ELF-1 (cell line): Measurements from ENCODE around the gene VAMP1.
A peak's percentile ranks its signal among the peaks of the same experiment; 100 is the strongest.
"Not testable (repeated sequence)": the region's sequence is repeated elsewhere in the genome, so short reads cannot be mapped to it uniquely, and the experiment has no call there.

Source experiments
- DNase-seq: peaks from one replicate; pipeline ENCODE4 v3.0.0-alpha.2; 2016; ENCODE audit warnings: low read depth, low spot score

VAMP1 gene

DNA sequence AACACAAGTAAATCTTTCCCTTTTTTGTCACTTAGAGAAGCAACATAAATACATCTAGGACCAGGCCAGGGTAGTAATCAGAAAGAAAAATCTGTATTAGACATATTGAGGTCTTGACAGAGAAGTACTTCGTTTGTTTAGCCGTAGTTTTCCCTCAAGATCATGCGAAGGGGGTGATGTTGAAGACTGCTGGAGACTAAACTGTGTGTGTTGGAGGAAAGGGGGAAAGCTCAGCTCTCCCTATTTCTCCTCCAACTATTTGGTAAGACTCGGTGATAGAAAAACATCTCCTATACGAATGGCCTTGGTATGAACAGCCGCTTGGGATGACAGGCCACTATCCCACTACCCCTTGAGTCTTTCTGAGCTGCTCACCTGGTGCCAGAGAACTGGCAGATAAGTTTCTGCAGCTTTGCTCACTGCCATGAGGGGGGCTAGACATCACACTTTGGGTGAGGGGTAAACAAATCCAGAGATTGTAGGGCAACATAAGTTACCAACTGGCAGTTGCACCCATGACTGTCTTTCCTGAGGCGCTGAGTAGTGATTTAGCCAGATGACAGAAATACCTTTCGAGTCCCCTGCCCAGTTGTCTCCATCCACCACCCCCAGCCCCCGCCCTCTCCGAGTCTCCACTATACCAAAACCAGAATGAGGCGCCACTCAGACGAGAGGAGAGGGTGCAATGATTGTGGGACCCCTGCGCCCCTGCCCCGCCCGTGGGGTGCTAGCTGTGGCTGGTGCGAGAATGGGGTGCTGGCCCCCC, 685 bp downstream of the VAMP1 start:
- no peak for DNase-seq

DNA sequence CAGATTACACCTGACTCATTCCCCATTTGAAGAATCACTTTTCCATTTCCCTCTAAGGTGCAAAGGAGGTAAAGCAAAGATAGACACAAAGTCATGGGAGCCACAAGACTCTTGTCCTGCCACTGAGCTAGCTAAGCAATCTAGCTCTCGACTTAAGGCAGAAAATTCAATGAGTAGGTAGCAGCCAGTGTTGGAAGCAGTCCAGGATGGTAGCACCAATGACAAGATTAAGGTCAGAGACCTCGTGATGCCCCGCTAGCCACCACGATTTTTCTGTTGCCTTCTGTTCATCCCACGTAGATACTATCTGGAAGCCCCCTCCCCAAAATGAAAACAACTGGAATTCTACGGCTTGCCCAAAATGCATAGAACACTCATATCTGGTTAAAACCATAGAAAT, 1.4 kb downstream of the VAMP1 start:
- no peak for DNase-seq

DNA sequence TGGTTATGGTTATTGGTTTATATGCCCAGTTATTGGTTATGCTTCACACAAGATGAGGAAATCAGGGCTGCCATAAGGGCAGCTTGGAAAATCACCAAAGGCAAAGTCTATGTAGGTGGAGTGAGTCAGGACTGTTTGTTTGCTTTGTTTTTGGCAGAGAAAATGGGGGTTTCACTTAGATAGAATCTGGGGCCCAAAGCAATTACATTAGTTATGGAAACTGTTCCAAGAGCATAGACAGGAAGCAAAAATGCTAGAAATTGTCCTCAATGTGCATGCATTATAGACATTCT, 2.2 kb downstream of the VAMP1 start:
- no peak for DNase-seq

DNA sequence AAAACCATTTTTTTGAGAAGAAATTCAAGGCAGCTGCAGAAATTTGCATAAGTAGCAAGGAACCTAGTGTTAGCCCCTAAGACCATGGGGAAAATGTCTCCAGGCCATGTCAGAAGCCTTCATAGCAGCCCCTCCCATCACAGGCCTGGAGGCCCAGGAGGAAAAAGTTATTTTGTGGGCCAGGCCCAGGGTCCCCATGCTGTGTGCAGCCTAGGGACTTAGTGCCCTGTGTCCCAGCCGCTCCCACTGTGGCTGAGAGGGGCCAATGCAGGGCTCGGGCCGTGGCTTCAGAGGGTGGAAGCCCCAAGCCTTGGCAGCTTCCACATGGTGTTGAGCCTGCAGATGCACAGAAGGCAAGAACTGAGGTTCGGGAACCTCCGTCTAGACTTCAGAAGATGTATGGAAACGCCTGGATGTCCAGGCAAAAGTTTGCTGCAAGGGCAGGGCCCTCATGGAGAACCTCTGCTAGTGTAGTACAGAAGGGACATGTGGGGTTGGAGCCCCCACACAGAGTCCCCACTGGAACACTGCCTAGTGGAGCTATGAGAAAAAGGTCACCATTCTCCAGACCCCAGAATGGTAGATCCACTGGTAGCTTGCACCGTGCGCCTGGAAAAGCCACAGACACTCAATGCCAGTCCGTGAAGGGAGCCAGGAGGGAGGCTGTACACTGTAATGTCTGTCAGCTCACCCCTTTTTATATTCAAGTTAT, 2.8 kb downstream of the VAMP1 start:
- not testable (repeated sequence) for DNase-seq

DNA sequence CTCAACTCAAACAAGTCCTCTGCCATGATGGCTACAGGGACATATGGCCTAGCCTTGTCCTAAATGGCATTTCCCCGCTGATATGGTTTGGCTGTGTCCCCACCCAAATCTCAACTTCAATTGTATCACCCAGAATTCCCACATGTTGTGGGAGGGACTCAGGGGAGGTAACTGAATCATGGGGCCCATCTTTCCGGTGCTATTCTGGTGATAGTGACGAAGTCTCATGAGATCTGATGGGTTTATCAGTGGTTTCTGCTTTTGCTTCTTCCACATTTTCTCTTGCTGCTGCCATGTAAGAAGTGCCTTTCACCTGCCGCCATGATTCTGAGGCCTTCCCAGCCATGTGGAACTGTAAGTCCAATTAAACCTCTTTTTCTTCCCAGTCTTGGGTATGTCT, 3.7 kb downstream of the VAMP1 start:
- not testable (repeated sequence) for DNase-seq

DNA sequence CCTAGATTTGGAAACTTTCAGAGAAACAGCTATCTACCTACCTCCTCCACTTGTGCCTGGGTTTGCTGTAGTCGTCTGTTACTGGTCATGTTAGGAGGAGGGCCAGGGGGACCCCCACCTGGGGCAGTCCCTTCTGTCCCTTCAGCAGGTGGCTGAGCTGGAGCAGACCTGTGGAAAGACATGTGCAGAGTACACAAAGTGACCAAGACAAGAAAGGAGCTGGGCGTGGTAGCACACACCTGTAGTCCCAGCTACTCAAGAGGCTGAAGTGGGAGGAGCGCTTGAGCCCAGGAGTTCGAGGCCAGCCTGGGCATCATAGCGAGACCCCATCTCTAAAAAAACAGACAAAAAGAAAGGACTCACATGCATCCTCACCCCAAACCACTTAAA, 4.3 kb downstream of the VAMP1 start:
- DNase-seq, result no peak

DNA sequence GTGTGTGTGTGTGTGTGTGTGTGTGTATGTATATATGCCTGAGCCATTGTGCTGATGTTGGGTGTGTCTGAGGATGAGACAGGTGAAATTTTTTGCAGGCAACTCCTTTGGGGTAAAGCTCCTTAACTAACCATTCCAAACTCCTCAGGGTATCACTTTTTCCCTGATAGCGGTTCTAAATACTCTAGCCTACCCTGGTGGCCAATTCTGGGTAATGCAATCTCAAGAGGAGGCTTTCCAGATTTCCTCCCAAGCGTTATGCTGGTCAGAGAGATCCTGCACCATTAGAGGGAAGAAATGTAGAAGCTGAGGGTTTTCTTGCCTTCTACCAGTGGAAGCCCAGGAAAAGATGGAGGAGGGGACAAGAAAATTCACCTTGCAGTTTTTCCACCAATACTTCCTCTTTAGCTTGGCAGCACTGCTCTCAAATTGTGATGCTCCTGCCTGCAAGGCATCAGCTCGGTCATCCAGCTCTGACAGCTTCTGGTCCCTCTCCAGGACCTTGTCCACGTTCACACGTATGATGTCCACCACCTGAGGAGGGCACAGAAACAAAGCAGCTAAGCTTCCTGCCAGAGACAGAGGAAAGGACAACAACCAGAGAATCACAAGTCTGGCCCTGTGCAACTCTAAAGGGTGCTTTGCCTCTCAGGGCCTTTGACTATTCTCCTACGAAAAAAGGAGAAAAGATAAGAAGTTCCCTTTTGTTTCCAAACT, 4.9 kb downstream of the VAMP1 start:
- peak; percentile 69 for DNase-seq

DNA sequence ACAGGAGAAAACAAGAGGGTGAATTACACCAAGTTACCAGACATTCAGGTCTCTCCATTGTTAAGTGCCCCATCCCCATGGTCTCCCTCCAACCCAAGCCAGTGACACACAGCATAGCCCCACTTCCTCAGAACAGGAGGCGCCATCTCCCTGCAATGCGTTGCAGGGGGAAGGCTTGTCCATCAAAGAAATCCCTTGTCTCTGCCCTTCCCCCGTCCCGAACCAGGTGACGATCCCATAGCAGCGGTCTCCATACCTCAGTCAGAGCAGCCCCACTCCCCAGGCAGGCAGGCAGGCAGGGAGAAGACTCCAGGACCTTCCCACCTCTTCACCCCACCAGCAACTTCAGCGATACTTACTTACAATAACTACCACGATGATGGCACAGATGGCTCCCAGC, 5.9 kb downstream of the VAMP1 start:
- DNase-seq, result no peak

DNA sequence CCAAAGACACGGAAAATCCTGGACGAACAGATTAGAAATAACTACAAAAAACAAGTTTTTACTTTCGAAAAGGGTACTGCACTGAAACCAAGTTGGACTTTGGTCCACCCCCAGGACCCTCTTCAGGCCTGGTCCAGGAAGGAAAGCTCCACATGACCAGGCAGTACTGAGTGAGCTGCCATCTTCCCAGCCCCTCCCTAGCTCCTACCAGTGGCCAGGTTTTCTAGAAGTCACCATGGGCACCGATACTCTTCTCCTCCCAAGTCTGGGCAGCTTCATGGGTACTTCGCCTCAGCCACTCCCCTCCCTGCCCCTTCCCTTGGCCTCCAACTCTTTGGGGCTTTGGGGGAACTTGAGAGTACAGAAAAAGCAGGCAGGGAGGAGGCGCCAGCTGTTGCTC, 6.6 kb downstream of the VAMP1 start:
- no peak for DNase-seq

DNA sequence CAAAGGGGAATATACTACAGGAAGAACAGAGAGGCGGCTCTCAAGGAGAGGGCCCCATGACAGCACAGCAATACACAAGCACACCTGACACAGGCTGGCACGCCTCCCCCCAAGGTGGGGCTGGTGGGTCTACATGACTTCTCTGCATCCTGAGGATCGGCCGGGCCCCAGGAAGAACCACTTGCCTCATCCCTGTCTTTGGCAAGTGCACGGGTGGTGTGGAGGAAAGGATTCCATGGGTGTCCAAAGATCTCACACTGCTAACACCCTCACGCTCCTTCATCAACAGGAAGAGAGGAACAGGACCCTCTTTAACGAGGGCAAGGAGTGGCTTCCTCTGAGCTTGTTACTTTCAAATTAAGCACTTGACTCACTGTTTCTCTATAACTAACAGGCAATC, 7.3 kb downstream of the VAMP1 start:
- no peak for DNase-seq

DNA sequence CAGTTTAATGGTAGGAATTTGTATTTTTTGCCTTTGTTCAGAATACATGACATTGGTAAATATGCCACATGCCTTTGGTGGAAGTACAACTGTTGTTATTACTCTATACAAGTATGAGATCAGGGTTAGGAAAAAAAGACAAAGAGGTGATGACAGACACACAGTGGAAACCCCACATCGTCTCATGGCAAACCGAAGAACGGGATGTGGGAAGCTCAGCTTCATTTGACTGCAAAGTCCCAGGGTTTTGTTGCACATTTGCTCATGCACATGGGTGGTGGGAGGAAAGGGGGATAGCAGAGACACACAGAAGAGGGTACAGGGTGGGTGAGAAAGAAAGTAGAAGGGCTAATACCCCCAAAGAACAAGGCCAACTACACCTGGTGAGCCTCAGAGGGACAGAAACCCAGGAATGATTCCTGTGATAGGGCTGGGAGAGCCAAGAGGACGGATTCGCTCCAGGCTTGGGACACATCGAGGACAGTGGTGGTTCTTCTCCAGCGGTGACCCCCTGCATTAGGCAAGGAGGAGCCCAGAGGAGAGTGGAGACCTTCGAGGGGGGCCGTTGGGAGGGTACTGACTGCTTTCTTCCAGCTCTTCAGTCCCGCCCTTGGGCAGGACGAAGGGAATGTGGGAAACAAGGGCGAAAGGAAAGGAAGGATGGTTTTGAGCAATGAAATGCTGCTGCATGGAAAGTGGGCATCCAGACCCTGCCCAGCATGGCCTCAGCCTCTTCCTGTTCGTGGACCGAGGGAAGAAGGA, 8.1 kb downstream of the VAMP1 start:
- no peak for DNase-seq

DNA sequence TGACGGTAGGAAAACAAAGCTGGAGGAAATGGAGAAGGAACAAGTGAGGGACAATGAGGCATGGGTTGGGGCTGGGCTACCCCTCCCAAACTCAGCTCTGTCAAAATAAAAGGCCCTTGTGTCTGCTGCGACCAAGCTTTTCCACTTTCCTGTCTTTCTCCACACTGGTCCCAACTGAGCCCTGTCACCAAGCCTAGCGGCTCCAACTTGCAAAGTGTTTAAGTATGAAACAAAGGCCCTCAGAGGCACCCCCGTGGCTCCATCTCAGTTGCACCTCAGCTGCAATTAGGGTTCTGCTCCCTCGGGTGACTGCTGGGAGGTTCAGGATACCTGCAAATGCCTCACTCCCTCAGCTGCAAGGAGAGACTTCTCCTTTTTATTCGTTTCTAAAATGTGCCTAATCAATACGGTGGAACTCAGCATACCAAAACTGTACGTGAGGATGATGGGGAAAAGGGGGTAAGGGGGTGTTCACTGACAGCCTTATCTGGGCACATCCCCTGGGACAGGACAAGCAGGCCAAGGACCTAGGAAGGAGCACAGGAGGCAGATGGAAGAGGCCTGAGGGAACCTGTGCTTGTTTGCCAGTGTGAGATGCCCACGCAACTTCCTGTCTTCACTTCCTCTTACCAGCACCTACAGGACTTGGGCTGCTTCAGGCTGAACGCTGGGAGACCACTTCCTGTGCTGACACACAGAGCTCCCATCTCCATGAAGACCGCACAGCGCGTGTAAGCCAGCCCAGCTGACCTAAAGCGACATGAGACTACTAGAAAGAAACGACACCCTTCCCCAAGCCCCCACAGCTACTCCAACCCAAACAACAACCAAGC, 8.9 kb downstream of the VAMP1 start:
- DNase-seq, result no peak

DNA sequence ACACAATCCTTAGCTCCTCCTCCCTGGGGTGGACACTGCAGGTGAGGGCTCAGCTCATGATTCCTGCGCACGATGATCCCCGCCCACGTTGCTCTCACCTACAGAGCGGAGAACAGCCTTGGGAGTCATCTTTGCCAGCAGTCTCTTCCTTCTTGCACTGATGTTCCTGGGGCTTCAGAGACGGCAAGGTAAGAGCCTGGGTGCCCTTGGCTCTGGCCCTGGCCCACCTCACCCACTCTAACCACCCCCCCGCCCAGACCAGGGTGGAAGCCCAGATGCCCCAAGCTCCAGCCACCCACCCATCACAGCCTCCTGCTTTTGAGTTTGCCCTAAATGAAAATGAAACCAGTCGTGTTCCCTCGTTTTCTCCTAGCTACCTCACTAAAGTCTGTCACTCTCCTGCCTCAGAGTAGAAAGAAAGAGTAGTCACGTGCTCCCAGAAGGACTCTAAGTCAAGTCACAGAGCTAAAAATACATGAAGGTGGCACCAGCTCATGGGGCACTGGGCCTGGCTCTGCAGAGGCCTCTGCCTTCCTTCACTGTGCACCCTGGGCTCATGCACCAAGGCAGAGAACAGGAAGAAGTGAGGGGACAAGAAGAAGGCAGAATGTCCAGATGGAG, 9.6 kb downstream of the VAMP1 start:
- no peak for DNase-seq

DNA sequence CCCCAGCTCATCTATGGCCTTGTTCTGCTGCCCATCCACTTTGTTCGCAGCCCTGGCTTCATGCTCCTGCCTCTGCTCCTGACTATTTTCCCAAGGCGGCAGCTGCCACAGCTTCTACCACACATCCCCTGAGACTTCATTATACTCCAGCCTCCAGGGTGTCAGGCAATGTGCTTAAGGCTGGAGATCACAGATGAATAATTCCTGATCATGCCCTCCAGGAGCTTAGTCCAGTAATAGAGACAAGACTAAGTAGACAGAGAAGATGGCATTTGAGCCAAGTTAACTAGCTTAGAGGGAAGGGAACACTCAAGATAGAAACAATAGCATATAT, 11.5 kb downstream of the VAMP1 start:
- no peak for DNase-seq

DNA sequence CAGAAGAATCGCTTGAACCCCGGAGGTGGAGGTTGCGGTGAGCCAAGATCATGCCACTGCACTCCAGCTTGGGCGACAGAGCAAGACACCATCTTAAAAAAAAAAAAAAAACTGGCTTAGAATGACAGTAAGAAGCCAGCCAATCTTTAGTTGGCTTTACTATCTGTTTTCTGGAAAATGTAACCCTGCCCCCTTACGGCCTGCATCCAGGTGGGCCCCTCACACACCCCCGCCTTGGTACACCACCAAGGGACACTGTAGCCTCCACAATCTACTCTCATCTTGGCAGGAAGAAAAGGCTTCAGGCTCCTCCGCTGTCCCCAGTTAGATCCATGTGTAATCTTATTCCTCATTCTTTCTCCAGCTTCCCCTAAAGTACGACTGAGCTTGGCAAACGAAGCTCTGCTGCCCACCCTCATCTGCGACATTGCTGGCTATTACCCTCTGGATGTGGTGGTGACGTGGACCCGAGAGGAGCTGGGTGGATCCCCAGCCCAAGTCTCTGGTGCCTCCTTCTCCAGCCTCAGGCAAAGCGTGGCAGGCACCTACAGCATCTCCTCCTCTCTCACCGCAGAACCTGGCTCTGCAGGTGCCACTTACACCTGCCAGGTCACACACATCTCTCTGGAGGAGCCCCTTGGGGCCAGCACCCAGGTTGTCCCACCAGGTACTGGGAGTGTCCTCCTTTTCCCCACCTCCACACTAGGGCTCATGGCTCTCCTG, 12.0 kb downstream of the VAMP1 start:
- no peak for DNase-seq

DNA sequence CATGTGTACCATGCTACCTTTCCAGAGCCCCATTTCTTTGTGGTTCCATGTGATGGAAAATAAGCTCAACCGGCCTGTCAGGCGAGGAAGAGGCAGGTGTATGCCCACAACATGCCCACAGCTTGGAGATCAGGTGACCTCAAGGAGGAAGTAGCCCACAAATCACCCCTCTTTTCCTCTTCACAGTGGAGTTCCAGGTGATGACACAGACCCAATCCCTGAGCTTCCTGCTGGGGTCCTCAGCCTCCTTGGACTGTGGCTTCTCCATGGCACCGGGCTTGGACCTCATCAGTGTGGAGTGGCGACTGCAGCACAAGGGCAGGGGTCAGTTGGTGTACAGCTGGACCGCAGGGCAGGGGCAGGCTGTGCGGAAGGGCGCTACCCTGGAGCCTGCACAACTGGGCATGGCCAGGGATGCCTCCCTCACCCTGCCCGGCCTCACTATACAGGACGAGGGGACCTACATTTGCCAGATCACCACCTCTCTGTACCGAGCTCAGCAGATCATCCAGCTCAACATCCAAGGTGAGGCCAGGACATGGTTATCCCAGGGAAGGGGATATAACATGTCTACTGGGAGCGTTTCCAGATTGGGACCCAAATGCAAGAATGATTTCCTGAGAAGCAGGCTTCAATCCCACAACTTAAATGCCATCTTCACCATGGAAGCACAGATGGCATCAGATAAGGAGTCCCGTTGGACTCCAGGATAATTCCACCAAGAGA, 13.1 kb downstream of the VAMP1 start:
- no peak for DNase-seq

DNA sequence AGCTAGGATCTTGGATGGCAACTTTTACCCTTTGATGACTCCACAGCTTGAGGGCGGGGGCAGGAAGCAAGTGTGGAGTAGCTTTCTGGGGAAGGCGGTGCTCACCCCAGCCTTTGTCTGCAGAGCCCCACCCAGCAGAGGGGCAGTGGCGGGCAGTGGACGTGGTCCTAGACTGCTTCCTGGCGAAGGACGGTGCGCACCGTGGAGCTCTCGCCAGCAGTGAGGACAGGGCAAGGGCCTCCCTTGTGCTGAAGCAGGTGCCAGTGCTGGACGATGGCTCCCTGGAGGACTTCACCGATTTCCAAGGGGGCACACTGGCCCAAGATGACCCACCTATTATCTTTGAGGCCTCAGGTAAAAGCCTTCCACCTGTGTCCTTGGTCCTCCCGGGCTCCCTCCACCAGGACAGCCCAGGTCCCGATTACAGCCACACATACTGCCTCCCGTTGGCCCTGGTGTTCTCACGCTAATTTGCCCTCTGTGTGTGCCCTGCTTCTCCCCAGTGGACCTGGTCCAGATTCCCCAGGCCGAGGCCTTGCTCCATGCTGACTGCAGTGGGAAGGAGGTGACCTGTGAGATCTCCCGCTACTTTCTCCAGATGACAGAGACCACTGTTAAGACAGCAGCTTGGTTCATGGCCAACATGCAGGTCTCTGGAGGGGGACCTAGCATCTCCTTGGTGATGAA, 17.4 kb downstream of the VAMP1 start:
- no peak for DNase-seq

DNA sequence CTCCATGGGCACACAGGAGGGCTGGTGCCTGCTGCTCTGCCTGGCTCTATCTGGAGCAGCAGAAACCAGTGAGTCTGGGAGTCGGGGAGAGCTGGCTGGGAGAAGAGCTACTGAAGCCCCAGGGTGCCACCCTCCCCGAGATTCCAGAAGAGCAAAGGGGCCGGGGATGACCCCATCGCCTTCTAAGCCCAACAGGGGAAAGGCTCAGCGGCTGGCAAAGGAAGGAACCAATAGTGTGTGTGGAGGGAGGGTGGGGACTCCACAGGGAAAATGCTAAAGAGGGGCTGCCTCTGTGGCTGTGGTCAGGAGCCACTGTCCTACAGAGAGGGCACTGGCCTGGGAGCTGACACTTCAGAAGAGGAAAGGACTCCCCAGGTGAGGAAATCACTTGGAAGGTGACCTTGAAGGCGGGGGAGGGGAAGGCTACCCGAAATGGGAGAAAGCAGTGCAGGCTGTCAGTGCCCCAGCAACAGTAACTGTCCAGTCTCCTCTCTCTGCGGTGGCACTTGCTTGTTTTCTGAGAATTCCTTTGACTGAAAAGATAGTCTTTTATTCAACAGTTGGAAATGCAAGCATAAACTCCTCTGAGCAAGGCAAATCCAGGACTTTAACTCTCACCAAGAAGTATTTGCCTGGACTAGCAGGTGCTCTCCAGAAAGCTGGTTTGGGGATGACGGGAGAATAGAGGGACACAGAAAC, 18.1 kb downstream of the VAMP1 start:
- DNase-seq, result no peak
